ENCODE results near the gene BCORL1.

Gene BCORL1

GRCh38 chrX:130098210-130098552 lies 115.7 kb downstream of the BCORL1 start:
- no peak for DNase-seq

GRCh38 chrX:130100180-130100579 lies 117.7 kb downstream of the BCORL1 start:
- DNase-seq: peak; percentile 85

GRCh38 chrX:130103605-130104004 lies 121.2 kb downstream of the BCORL1 start:
- no peak for DNase-seq

- DNase-seq: no peak
These were observed 122.8 kb downstream of the BCORL1 start for GRCh38 chrX:130105244-130105643.

- DNase-seq: no peak
These were observed 123.6 kb downstream of the BCORL1 start for GRCh38 chrX:130106071-130106470.

All from fibroblast of upper back skin (primary cell).